Stimulated activated CD4-positive, alpha-beta T cell treated with anti-CD3 and anti-CD28 coated beads, Interleukin-2, amount 100 ng/mL, for 48 hours (primary cell): ENCODE measurements around the gene JCAD.
"Not testable (repeated sequence)": the region's sequence is repeated elsewhere in the genome, so short reads cannot be mapped to it uniquely, and the experiment has no call there.

Experiments used
- DNase-seq, 2 donors: peaks; one replicate each; pipeline ENCODE4 v3.0.0-alpha.2; 2020

The JCAD gene

GRCh38 chr10:30025428-30025827 lies 34.0 kb downstream of the JCAD start:
- not testable (repeated sequence) for DNase-seq

- DNase-seq: no peak
Measured at GRCh38 chr10:30022590-30022989, 36.8 kb downstream of the JCAD start.

- no peak for DNase-seq
Measured at GRCh38 chr10:30019468-30019867, 39.9 kb downstream of the JCAD start.

GRCh38 chr10:30018496-30018895 lies 40.9 kb downstream of the JCAD start:
- no peak for DNase-seq

- DNase-seq: no peak
Measured at GRCh38 chr10:30017966-30018365, 41.4 kb downstream of the JCAD start.

- no peak for DNase-seq
Measured at GRCh38 chr10:30017556-30017955, 41.8 kb downstream of the JCAD start.

GRCh38 chr10:30014511-30014910 lies 44.9 kb downstream of the JCAD start:
- DNase-seq: no peak

- no peak for DNase-seq
Measured at GRCh38 chr10:30013757-30014156, 45.6 kb downstream of the JCAD start.

- no peak for DNase-seq
Measured at GRCh38 chr10:30011956-30012647, 47.3 kb downstream of the JCAD start.

- DNase-seq: no peak
Measured at GRCh38 chr10:30011396-30011795, 48.0 kb downstream of the JCAD start.

- DNase-seq: no peak
Measured at GRCh38 chr10:30007406-30007805, 52.0 kb downstream of the JCAD start.

GRCh38 chr10:30006410-30006809 lies 53.0 kb downstream of the JCAD start:
- DNase-seq: no peak

- DNase-seq: not testable (repeated sequence)
Measured at GRCh38 chr10:30005116-30005515, 54.3 kb downstream of the JCAD start.

- DNase-seq: peak; percentile 60 to 63
Measured at GRCh38 chr10:30002426-30003266, 56.7 kb downstream of the JCAD start.

- no peak for DNase-seq
Measured at GRCh38 chr10:30000802-30001571, 58.4 kb downstream of the JCAD start.

GRCh38 chr10:29998142-29998808 lies 61.1 kb downstream of the JCAD start:
- DNase-seq: peak; percentile 73 to 75

- no peak for DNase-seq
Measured at GRCh38 chr10:29994811-29995210, 64.6 kb downstream of the JCAD start.

- DNase-seq: no peak
Measured at GRCh38 chr10:29993319-29993915, 66.0 kb downstream of the JCAD start.

GRCh38 chr10:29992914-29993313 lies 66.5 kb downstream of the JCAD start:
- DNase-seq: no peak

- no peak for DNase-seq
Measured at GRCh38 chr10:29991382-29991781, 68.0 kb downstream of the JCAD start.

GRCh38 chr10:29987471-29987870 lies 71.9 kb downstream of the JCAD start:
- no peak for DNase-seq

GRCh38 chr10:29982997-29983648 lies 76.3 kb downstream of the JCAD start:
- DNase-seq: no peak
